ENCODE measurements around the gene WRNIP1.

Gene WRNIP1

DNA sequence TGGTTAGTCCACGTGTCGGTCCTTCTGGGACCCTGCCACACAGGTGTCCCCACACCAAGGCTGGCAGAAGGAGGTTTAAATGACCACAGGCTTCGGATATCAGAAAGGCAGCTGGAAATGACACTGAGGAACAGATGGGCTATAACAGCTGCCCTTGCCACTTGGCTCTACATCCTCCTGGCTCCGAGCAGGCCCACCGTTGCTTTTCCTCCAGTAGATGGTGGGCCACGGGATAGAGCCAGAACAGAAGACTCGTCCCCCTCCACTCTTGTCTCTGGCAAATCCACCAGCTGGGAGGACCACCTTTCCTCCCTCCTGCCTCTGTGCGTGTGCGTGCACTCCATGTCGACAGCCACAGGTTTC lies 17.6 kb downstream of the WRNIP1 start:
- no peak overlapping the region for H3K27ac ChIP-seq (ENCODE audit: low read depth, low read length)
- peaks cover 76% of the 10 kb centered on the region for H3K79me2 ChIP-seq (ENCODE audit: insufficient read depth, low read length)
- H3K27me3 ChIP-seq (ENCODE audit: low read length), result no peaks in the 10 kb centered on the region
- no peaks in the 10 kb centered on the region for H3K9me3 ChIP-seq (ENCODE audit: insufficient read depth, low read length)
- TF ChIP-seq, protein P1, sequence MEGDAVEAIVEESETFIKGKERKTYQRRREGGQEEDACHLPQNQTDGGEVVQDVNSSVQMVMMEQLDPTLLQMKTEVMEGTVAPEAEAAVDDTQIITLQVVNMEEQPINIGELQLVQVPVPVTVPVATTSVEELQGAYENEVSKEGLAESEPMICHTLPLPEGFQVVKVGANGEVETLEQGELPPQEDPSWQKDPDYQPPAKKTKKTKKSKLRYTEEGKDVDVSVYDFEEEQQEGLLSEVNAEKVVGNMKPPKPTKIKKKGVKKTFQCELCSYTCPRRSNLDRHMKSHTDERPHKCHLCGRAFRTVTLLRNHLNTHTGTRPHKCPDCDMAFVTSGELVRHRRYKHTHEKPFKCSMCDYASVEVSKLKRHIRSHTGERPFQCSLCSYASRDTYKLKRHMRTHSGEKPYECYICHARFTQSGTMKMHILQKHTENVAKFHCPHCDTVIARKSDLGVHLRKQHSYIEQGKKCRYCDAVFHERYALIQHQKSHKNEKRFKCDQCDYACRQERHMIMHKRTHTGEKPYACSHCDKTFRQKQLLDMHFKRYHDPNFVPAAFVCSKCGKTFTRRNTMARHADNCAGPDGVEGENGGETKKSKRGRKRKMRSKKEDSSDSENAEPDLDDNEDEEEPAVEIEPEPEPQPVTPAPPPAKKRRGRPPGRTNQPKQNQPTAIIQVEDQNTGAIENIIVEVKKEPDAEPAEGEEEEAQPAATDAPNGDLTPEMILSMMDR (IDR thresholded peaks at IDR 0.05; ENCODE audit: insufficient read depth, low read length, poor library complexity, severe bottlenecking), result no peak
- no peak for TF ChIP-seq EZH2phosphoT487 (conservative IDR thresholded peaks at IDR 0.05; ENCODE audit: low read length)
- H3K4me2 ChIP-seq (ENCODE audit: low read depth, low read length, poor library complexity, severe bottlenecking), result no peak overlapping the region
- H2AFZ ChIP-seq (ENCODE audit: low read depth, low read length, severe bottlenecking), result no peak overlapping the region
- H3K4me3 ChIP-seq (ENCODE audit: insufficient read depth, low read length, poor library complexity, severe bottlenecking), result no peak overlapping the region
- no peak overlapping the region for H3K9ac ChIP-seq (ENCODE audit: low read length)
- H4K20me1 ChIP-seq (ENCODE audit: low read depth, low read length), result peaks cover 5% of the 10 kb centered on the region; the same call in 1 of the 2 replicates
- peaks cover 26% of the 10 kb centered on the region for H3K36me3 ChIP-seq (ENCODE audit: low read length)
- H3K9me2 ChIP-seq (replicated peaks; ENCODE audit: insufficient read depth, low read length), result no peaks in the 10 kb centered on the region
- no peaks in the 10 kb centered on the region; the same call in 1 of the 2 replicates for H3F3A ChIP-seq (ENCODE audit: insufficient read depth)

DNA sequence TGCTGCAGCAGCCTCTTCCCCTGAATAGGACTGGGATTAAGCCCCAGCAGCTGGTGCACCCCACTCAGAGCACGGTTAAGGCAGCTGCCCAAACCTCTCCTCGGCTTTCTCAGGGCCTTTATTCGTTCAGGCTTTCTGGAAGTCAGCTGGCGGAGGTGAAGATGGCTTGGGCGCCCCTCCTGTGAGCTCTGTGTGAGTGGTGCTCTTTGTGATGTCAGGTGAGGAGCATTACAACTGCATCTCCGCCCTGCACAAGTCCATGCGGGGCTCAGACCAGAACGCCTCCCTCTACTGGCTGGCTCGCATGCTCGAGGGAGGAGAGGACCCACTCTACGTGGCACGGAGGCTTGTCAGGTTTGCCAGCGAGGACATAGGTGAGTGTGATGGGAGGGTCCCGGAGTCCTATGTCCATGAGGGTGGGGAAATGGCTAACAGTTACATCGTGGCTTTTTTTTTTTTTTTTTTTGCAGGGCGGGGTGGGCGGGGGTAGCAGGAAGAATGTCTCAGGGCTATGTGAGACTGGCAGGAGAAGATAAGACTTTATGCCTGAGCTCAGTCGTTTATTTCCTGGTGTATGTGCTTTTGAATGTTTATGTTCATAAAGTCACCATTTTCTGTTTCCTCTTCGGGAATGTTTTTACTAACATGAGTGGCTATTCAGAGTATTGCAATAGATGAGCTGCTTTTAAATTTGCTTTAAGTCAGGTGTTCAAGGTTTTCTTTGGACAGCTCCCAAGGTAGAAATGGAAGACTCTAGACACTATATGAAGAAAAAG lies 18.2 kb downstream of the WRNIP1 start:
- peaks cover 26% of the 10 kb centered on the region for H3K36me3 ChIP-seq (ENCODE audit: low read length)
- no peaks in the 10 kb centered on the region for H3K9me3 ChIP-seq (ENCODE audit: insufficient read depth, low read length)
- no peak overlapping the region for H3K4me3 ChIP-seq (ENCODE audit: insufficient read depth, low read length, poor library complexity, severe bottlenecking)
- H3K4me2 ChIP-seq (ENCODE audit: low read depth, low read length, poor library complexity, severe bottlenecking), result no peak overlapping the region
- no peak overlapping the region for H2AFZ ChIP-seq (ENCODE audit: low read depth, low read length, severe bottlenecking)
- H3K27ac ChIP-seq (ENCODE audit: low read depth, low read length), result no peak overlapping the region
- no peaks in the 10 kb centered on the region for H3K9me2 ChIP-seq (replicated peaks; ENCODE audit: insufficient read depth, low read length)
- peaks cover 5% of the 10 kb centered on the region; the same call in 1 of the 2 replicates for H4K20me1 ChIP-seq (ENCODE audit: low read depth, low read length)
- H3K79me2 ChIP-seq (ENCODE audit: insufficient read depth, low read length), result peaks cover 71% of the 10 kb centered on the region
- TF ChIP-seq, protein P1 (IDR thresholded peaks at IDR 0.05; ENCODE audit: insufficient read depth, low read length, poor library complexity, severe bottlenecking), result no peak
- TF ChIP-seq EZH2phosphoT487 (conservative IDR thresholded peaks at IDR 0.05; ENCODE audit: low read length), result no peak
- H3K9ac ChIP-seq (ENCODE audit: low read length), result no peak overlapping the region
- H3F3A ChIP-seq (ENCODE audit: insufficient read depth), result no peaks in the 10 kb centered on the region; the same call in 1 of the 2 replicates
- H3K27me3 ChIP-seq (ENCODE audit: low read length), result no peaks in the 10 kb centered on the region

DNA sequence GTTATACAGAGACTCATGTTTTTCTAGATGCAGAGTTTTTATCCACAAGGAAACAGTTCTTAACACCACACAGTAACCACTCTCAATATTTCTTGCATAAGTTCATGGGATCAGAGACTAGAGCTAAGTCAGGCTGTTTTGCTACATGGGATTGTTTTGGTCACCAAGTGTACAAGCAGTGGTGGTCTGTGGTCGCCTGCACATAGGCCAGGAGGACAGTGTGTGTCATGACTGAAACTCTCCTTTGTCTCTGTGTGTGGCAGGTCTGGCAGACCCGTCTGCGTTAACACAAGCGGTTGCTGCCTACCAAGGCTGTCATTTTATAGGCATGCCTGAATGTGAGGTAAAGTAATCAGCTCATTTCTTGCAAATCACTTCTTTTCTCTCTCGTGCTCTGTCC lies 18.9 kb downstream of the WRNIP1 start:
- Histone ChIP-seq H4K20me1 (ENCODE audit: low read depth, low read length) (peaks cover 5% of the 10 kb centered on the region; the same call in 1 of the 2 replicates), H3F3A (ENCODE audit: insufficient read depth) (no peaks in the 10 kb centered on the region; the same call in 1 of the 2 replicates), H3K4me3 (ENCODE audit: insufficient read depth, low read length, poor library complexity, severe bottlenecking) (no peak overlapping the region), H3K27me3 (ENCODE audit: low read length) (no peaks in the 10 kb centered on the region), H3K79me2 (ENCODE audit: insufficient read depth, low read length) (peaks cover 64% of the 10 kb centered on the region), H3K9me3 (ENCODE audit: insufficient read depth, low read length) (no peaks in the 10 kb centered on the region), H3K4me2 (ENCODE audit: low read depth, low read length, poor library complexity, severe bottlenecking) (no peak overlapping the region), H2AFZ (ENCODE audit: low read depth, low read length, severe bottlenecking) (no peak overlapping the region), H3K9ac (ENCODE audit: low read length) (no peak overlapping the region), H3K36me3 (ENCODE audit: low read length) (peaks cover 26% of the 10 kb centered on the region), H3K27ac (ENCODE audit: low read depth, low read length) (no peak overlapping the region), H3K9me2 (replicated peaks; ENCODE audit: insufficient read depth, low read length) (no peaks in the 10 kb centered on the region)
- TF ChIP-seq, protein P1 (IDR thresholded peaks at IDR 0.05; ENCODE audit: insufficient read depth, low read length, poor library complexity, severe bottlenecking), result no peak
- no peak for TF ChIP-seq EZH2phosphoT487 (conservative IDR thresholded peaks at IDR 0.05; ENCODE audit: low read length)
